NT2/D1 (cell line): ENCODE measurements around the gene MEX3A.
"Not testable (repeated sequence)": the region's sequence is repeated elsewhere in the genome, so short reads cannot be mapped to it uniquely, and the experiment has no call there.

Experiments used
- DNase-seq: peaks from one replicate; pipeline ENCODE4 v3.0.0-alpha.2; 2011; ENCODE audit warnings: low read depth, low spot score
- H3K27me3 ChIP-seq: 2 replicates; pipeline ENCODE4 v1.6.0; 2011; ENCODE audit warnings: mild to moderate bottlenecking; ENCODE audit not compliant: insufficient read length, insufficient read depth
- H3K36me3 ChIP-seq: 2 replicates; pipeline ENCODE4 v1.6.1; 2011; ENCODE audit warnings: mild to moderate bottlenecking, low read length, mixed read lengths; ENCODE audit not compliant: insufficient read depth, insufficient read length
- H3K4me1 ChIP-seq: 2 replicates; pipeline ENCODE4 v1.5.1; 2011; ENCODE audit not compliant: insufficient read depth, insufficient read length
- H3K4me3 ChIP-seq: 2 replicates; pipeline ENCODE4 v1.5.1; 2011; ENCODE audit warnings: low read depth; ENCODE audit not compliant: insufficient read length
- H3K9ac ChIP-seq: 2 replicates; pipeline ENCODE4 v1.6.0; 2011; ENCODE audit warnings: low read depth; ENCODE audit not compliant: insufficient read length
- H3K9me3 ChIP-seq: 2 replicates; pipeline ENCODE4 v1.5.1; 2011; ENCODE audit warnings: mild to moderate bottlenecking, low read length; ENCODE audit not compliant: insufficient read depth
- SUZ12 ChIP-seq: IDR thresholded peaks from 2 replicates; pipeline ENCODE4 v1.6.1; 2011; ENCODE audit not compliant: insufficient read length, insufficient read depth; ENCODE audit errors: extremely low read depth
- YY1 ChIP-seq: IDR thresholded peaks from 2 replicates; pipeline ENCODE4 v1.6.1; 2011; ENCODE audit not compliant: insufficient read length, insufficient read depth
- ZNF274 ChIP-seq: IDR thresholded peaks from 2 replicates; pipeline ENCODE4 v1.6.1; 2011; ENCODE audit warnings: mild to moderate bottlenecking, low read depth, low read length

MEX3A gene

DNA sequence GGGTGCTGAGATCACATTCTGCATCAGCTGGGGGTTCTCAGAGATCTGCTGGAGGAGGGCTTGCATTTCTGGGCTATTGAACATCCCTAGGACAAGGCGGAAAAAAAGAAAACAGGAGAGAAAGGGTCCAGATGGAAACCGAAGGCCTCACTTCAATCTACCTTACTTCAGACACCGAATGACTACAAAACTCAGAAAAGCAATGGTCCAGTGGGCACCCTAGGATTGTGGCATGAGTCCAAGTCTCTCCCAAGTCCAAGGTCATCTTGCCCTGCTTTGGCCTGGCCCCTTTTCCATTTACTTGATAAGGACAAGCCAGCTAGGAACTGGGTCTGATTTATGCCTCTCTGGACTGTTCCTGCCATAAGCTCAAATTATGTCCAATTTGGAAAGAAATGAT, 39.4 kb downstream of the MEX3A start:
- H3K4me1 ChIP-seq, result peaks cover 2% of the 10 kb centered on the region
- H3K27me3 ChIP-seq, result no peaks in the 10 kb centered on the region
- TF ChIP-seq YY1 (no peak), ZNF274 (no peak), SUZ12 (no peak)
- no peak overlapping the region for H3K9ac ChIP-seq
- no peaks in the 10 kb centered on the region for H3K9me3 ChIP-seq
- no peak for DNase-seq
- no peak overlapping the region for H3K4me3 ChIP-seq
- peaks cover 68% of the 10 kb centered on the region for H3K36me3 ChIP-seq

DNA sequence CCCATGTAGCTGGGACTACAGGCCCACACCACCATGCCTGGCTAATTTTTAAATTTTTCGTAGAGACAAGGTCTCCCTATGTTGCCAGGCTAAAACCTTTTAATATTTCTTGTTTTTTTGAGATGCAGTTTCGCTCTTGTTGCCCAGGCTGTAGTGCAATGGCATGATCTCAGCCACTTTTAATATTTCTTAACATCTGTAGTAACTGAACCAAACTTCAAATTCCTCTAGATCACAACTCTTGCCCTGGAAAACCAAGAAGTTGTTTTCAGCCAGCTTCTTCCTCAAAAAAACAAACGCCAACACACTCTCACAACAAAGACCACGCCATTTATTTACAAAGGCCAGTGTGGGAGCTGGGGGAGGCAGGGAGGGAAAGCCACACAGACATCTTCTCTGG, 47.3 kb downstream of the MEX3A start:
- not testable (repeated sequence) for DNase-seq, H3K4me1 ChIP-seq, H3K9me3 ChIP-seq, H3K4me3 ChIP-seq, H3K9ac ChIP-seq, H3K27me3 ChIP-seq
- peaks cover 33% of the 10 kb centered on the region for H3K36me3 ChIP-seq

DNA sequence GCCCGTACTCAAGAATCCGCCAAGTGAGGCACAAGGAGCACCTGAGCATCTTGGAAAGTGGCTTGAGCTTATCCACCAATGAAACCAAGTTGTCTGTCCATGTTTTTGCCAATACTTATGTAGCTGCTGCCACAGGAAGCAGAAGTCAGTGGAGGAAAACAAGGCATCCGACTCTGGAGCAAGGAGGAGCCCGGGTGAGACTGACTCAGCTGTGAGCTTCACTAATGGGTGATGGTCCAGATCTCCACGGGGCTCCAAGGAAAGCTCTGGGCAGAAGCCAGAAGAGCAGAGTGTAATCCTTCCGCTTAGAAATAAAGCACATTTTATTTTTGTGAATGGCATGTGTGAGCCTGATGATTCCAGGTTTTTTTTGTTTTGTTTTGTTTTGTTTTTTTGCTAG, 49.3 kb downstream of the MEX3A start:
- no peak for TF ChIP-seq SUZ12
- TF ChIP-seq ZNF274, result no peak
- H3K27me3 ChIP-seq, result no peaks in the 10 kb centered on the region
- H3K9me3 ChIP-seq, result no peaks in the 10 kb centered on the region
- DNase-seq, result no peak
- no peaks in the 10 kb centered on the region for H3K4me1 ChIP-seq
- no peak overlapping the region for H3K9ac ChIP-seq
- peaks cover 19% of the 10 kb centered on the region for H3K36me3 ChIP-seq
- H3K4me3 ChIP-seq, result no peak overlapping the region

DNA sequence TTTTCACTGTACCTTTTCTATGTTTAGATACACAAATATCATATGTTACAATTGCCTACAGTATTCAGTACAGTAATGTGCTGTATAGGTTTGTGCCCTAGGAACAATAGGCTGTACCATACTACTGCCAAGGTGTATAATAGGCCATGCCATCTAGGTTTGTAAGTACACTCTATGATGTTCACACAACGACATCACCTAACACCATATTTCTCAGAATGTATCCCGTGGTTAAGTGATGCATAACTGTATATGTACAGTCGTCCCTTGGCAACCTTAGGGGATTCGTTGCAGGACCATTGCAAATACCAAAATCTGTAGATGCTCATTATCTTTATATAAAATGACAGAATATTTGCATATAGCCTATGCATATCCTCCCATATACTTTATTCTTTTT, 55.7 kb downstream of the MEX3A start:
- Histone ChIP-seq H3K9ac (no peak overlapping the region), H3K9me3 (no peaks in the 10 kb centered on the region), H3K4me3 (no peak overlapping the region), H3K36me3 (no peaks in the 10 kb centered on the region), H3K4me1 (no peaks in the 10 kb centered on the region), H3K27me3 (peaks cover 4% of the 10 kb centered on the region)
- TF ChIP-seq SUZ12, result no peak
- no peak for TF ChIP-seq YY1
- no peak for TF ChIP-seq ZNF274
- DNase-seq, result no peak

DNA sequence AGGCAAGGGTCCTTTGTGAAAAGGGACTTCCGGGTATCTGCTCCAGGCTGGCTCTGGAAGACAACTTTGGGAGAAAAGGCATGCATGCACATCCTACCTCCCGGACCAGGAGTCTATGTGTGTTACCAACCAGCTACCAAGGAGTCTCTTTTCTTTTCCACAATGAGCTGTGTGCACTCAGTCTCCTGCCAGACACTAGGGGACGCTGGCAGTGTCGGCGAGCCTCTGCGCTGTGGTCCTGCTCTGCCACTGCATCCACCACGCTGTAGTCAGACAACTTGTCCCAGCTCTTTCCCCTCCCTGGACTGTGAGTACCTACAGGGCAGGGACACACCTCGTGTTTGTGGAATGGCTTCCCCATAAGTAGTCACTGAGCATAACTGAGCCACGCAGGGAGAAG, 56.4 kb downstream of the MEX3A start:
- Histone ChIP-seq H3K27me3 (peaks cover 5% of the 10 kb centered on the region), H3K4me1 (no peaks in the 10 kb centered on the region), H3K4me3 (no peak overlapping the region), H3K9me3 (no peaks in the 10 kb centered on the region), H3K9ac (peak overlapping the region; percentile 14), H3K36me3 (no peaks in the 10 kb centered on the region)
- TF ChIP-seq SUZ12 (no peak), ZNF274 (no peak), YY1 (no peak)
- peak; percentile 67 for DNase-seq

DNA sequence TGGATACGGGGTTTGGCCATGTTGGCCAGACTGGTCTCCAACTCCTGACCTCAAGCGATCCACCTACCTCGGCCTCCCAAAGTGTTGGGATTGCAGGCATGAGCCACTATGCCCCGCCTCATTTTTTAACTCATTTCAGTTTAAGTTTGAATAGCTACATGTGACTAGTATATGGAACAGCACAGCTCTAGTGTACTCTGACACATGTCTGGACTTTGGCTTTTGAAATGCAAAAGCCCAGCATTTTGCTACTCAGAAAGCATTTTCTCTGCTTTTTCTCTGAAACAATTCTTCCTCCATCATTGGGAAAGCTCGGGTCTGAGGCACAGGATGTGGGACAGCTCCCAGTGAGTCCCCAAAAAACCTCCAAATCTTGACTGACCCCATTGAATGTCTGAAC, 57.5 kb downstream of the MEX3A start:
- no peak overlapping the region for H3K9ac ChIP-seq
- DNase-seq, result no peak
- H3K27me3 ChIP-seq, result peaks cover 5% of the 10 kb centered on the region
- H3K4me3 ChIP-seq, result no peak overlapping the region
- H3K4me1 ChIP-seq, result peaks cover 1% of the 10 kb centered on the region
- H3K36me3 ChIP-seq, result peaks cover 2% of the 10 kb centered on the region
- H3K9me3 ChIP-seq, result no peaks in the 10 kb centered on the region
- TF ChIP-seq SUZ12 (no peak), ZNF274 (no peak), YY1 (no peak)
